ENCODE results near the gene JADE1.

Gene JADE1

GRCh38 chr4:128810871-128811570 lies 1.5 kb downstream of the JADE1 start (continued):
- peak; percentile 92 for TF ChIP-seq PATZ1 (tag by site-specific recombination; IDR thresholded peaks at IDR 0.05)
- peak; percentile 80 for TF ChIP-seq SP7 (tag by site-specific recombination; IDR thresholded peaks at IDR 0.05)
- no peak for TF ChIP-seq ZNF26 (tag by site-specific recombination; IDR thresholded peaks at IDR 0.05)
- TF ChIP-seq ZBTB11 (tag by site-specific recombination; conservative IDR thresholded peaks at IDR 0.05; ENCODE audit: low read depth) = peak; percentile 82
- TF ChIP-seq ZBTB44 (tag by site-specific recombination; IDR thresholded peaks at IDR 0.05) = peak; percentile 14; the same call in 1 of the 2 replicates
- no peak for TF ChIP-seq GLI2 (tag by site-specific recombination; IDR thresholded peaks at IDR 0.05; ENCODE audit: borderline replicate concordance, low read depth)
- TF ChIP-seq ZNF221 (tag by site-specific recombination; IDR thresholded peaks at IDR 0.05; ENCODE audit: borderline replicate concordance) = no peak
- TF ChIP-seq ZNF2 (tag by site-specific recombination; IDR thresholded peaks at IDR 0.05) = 0 out of 2 replicates have a peak, but pooled peaks have one; percentile 26
- TF ChIP-seq ZNF366 (tag by site-specific recombination; conservative IDR thresholded peaks at IDR 0.05) = peak; percentile 72
- no peak for TF ChIP-seq ZNF548 (tag by site-specific recombination; IDR thresholded peaks at IDR 0.05)
- peak; percentile 84 for TF ChIP-seq PRDM10 (tag by site-specific recombination; IDR thresholded peaks at IDR 0.05)
- TF ChIP-seq WT1 (tag by site-specific recombination; IDR thresholded peaks at IDR 0.05) = peak; percentile 72
- no peak for TF ChIP-seq ZNF747 (tag by site-specific recombination; IDR thresholded peaks at IDR 0.05)
- peak; percentile 23; the same call in 1 of the 2 replicates for TF ChIP-seq ZIC2 (tag by site-specific recombination; IDR thresholded peaks at IDR 0.05)
- TF ChIP-seq ZNF629 (tag by site-specific recombination; IDR thresholded peaks at IDR 0.05) = peak; percentile 62
- TF ChIP-seq ZEB2 (tag by site-specific recombination; IDR thresholded peaks at IDR 0.05) = peak; percentile 93
- TF ChIP-seq SETDB1 (IDR thresholded peaks at IDR 0.05; ENCODE audit: insufficient read length, low read length) = no peak
- TF ChIP-seq ZNF362 (tag by site-specific recombination; IDR thresholded peaks at IDR 0.05) = no peak
- TF ChIP-seq ZBTB8A (tag by site-specific recombination; IDR thresholded peaks at IDR 0.05) = peak; percentile 62
- TF ChIP-seq AEBP2 (tag by site-specific recombination; IDR thresholded peaks at IDR 0.05; ENCODE audit: borderline replicate concordance) = no peak
- peak; percentile 80 for TF ChIP-seq FEZF1 (tag by site-specific recombination; IDR thresholded peaks at IDR 0.05)
- TF ChIP-seq ZNF768 (tag by site-specific recombination; IDR thresholded peaks at IDR 0.05) = no peak
- no peak for TF ChIP-seq HOXC10 (CRISPR knock-in tag; IDR thresholded peaks at IDR 0.05)

Measured in HEK293 (cell line).